Glomerular visceral epithelial cell (primary cell): ENCODE measurements around the gene LGALS1.
"Not testable (repeated sequence)": the region's sequence is repeated elsewhere in the genome, so short reads cannot be mapped to it uniquely, and the experiment has no call there.

Experiments
- DNase-seq: peaks from one replicate; pipeline ENCODE4 v3.0.0-alpha.2; 2016; ENCODE audit errors: extremely low spot score

Gene LGALS1

GRCh38 chr22:37639070-37639760 lies 36.2 kb upstream of the LGALS1 start, which contains the start of gene SH3BP1:
Gene SH3BP1 (plus strand): TSS chr22:37639669. CDS start chr22:37639788, 119 bp downstream.
- peak; percentile 44 for DNase-seq

- DNase-seq, result no peak
These were observed 35.5 kb upstream of the LGALS1 start for GRCh38 chr22:37639771-37640590.

- no peak for DNase-seq
These were observed 34.6 kb upstream of the LGALS1 start for GRCh38 chr22:37640591-37641560.

- no peak for DNase-seq
These were observed 33.9 kb upstream of the LGALS1 start for GRCh38 chr22:37641561-37641949.

GRCh38 chr22:37643225-37643847 lies 32.1 kb upstream of the LGALS1 start:
- peak; percentile 72 for DNase-seq

GRCh38 chr22:37647317-37647716 lies 28.1 kb upstream of the LGALS1 start:
- DNase-seq, result no peak

- DNase-seq, result no peak
These were observed 27.5 kb upstream of the LGALS1 start for GRCh38 chr22:37647928-37648327.

GRCh38 chr22:37650463-37651136 lies 24.8 kb upstream of the LGALS1 start:
- no peak for DNase-seq

- DNase-seq, result no peak
These were observed 20.7 kb upstream of the LGALS1 start for GRCh38 chr22:37654563-37655251.

GRCh38 chr22:37655252-37655563 lies 20.2 kb upstream of the LGALS1 start:
- DNase-seq, result no peak

GRCh38 chr22:37656583-37656982 lies 18.9 kb upstream of the LGALS1 start:
- DNase-seq, result not testable (repeated sequence)

- no peak for DNase-seq
These were observed 17.8 kb upstream of the LGALS1 start for GRCh38 chr22:37657590-37658132.

- DNase-seq, result peak; percentile 100
These were observed 17.0 kb upstream of the LGALS1 start, which contains the start of gene PDXP for GRCh38 chr22:37658133-37659065. Gene PDXP (plus strand): TSS chr22:37658723. CDS start chr22:37658783, 60 bp downstream.

GRCh38 chr22:37659066-37659896 lies 16.2 kb upstream of the LGALS1 start:
- DNase-seq, result no peak

GRCh38 chr22:37659897-37660708 lies 15.3 kb upstream of the LGALS1 start:
- no peak for DNase-seq

GRCh38 chr22:37660709-37661045 lies 14.8 kb upstream of the LGALS1 start:
- DNase-seq, result no peak
